Subcutaneous abdominal adipose tissue (tissue), 5 donors: ENCODE results near the gene HOXB3.

Experiments
- H3K27ac ChIP-seq: one replicate; pipeline ENCODE4 v1.7.0; 2013; ENCODE audit warnings: low read depth, mild to moderate bottlenecking, inconsistent platforms, low read length, moderate library complexity
- H3K27me3 ChIP-seq, 5 donors: one replicate each; pipeline ENCODE4 v1.7.0; 2013; ENCODE audit warnings: low read length in 5 of 5, inconsistent platforms in 1 of 5; ENCODE audit not compliant: control insufficient read depth in 5 of 5, insufficient read depth in 4 of 5
- H3K36me3 ChIP-seq, 5 donors: one replicate each; pipeline ENCODE4 v1.7.0; 2013; ENCODE audit warnings: low read length in 5 of 5; ENCODE audit not compliant: control insufficient read depth in 5 of 5, insufficient read depth in 5 of 5
- H3K4me1 ChIP-seq, 5 donors: one replicate each; pipeline ENCODE4 v1.7.0; 2013; ENCODE audit warnings: low read length in 5 of 5, mild to moderate bottlenecking in 3 of 5, moderate library complexity in 1 of 5; ENCODE audit not compliant: control insufficient read depth in 5 of 5, insufficient read depth in 5 of 5
- H3K4me3 ChIP-seq, 5 donors: one replicate each; pipeline ENCODE4 v1.7.0; 2013; ENCODE audit warnings: low read length in 5 of 5, low read depth in 1 of 5
- H3K9ac ChIP-seq, 5 donors: one replicate each; pipeline ENCODE4 v1.7.0; 2013; ENCODE audit warnings: low read length in 5 of 5, mild to moderate bottlenecking in 4 of 5, moderate library complexity in 3 of 5
- H3K9me3 ChIP-seq, 5 donors: one replicate each; pipeline ENCODE4 v1.7.0; 2013; ENCODE audit warnings: low read length in 5 of 5; ENCODE audit not compliant: control insufficient read depth in 5 of 5
- donor health status: healthy.
- donor health status: healthy.
- donor health status: healthy.
- donor health status: healthy.
- donor health status: healthy.

HOXB3 gene

DNA sequence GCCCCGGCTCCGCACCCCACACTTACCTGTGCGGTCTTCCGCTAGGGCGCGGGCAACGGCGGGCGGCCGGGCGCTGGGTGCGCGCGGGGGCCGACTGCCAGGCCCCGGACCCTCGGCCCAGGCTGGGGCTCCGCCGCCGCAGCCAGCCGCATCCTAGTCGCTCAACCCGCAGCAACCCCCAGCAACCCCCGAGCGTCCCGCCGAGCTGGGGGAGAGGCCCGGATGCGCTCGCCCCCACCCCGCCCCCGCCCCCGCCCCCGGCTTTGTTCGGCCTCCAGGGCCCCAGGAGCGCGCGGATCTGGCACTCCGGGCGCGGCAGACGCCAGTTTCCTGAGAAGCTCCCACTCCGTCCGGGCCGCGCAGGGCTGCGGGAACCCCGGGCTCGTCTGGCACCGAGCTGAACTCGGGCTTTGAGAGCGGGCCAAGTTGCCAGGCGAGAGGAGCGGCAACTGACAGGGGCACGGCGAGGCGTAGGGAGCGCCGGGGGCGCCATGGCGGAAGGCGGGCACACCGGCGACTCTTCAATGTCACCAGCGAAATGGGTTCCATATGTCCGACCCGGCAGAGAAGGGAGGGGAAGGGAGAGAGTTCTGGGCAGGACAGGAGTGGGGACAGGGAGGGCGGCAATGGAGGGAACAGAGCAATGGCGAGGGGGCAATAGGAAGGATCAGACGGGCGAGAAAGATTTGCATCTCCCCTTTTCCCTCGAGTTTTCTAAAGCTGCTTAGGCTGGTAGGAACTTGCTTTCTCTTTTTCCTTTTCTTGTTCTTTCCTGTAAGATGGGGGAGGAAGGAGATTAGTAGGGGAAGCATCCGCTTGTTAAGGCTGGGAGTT lies 25.6 kb downstream of the HOXB3 start:
- Histone ChIP-seq H3K9ac (peak overlapping the region; percentile 16 to 73 (median 71)), H3K4me3 (peak overlapping the region; percentile 60 to 75 (median 71)), H3K27ac (peak overlapping the region; percentile 72)

DNA sequence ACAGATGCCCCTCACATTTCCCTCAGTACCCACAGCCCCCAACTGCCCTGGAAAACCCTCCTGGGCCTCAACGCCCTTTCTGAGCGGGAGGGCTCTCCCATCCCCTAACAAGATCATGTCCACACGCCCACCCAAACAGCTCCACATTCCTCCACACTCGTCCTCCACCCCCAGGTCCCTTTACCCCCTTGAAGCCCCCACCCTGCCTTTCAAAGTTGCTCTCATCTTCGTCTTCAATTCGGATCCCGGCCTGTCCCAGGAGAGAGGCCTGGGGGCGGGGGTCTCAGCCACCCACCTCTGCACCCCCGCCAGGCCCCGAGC lies 26.2 kb downstream of the HOXB3 start:
- Histone ChIP-seq H3K36me3 (peaks cover 0 to 3% (median 0%) of the 10 kb centered on the region in 5 donors), H3K9me3 (no peaks in the 10 kb centered on the region), H3K4me1 (peaks cover 9 to 95% (median 77%) of the 10 kb centered on the region in 5 donors), H3K4me3 (peak overlapping the region in 4 of 5 donors; percentile 38 to 74 (median 43)), H3K9ac (peak overlapping the region in 2 of 5 donors; percentile 1 to 9), H3K27ac (peak overlapping the region; percentile 50), H3K27me3 (no peaks in the 10 kb centered on the region)

More for the DNA sequence above, 25.6 kb downstream of the HOXB3 start:
- Histone ChIP-seq H3K36me3 (peaks cover 0 to 1% (median 0%) of the 10 kb centered on the region in 5 donors), H3K27me3 (no peaks in the 10 kb centered on the region), H3K9me3 (no peaks in the 10 kb centered on the region), H3K4me1 (peaks cover 9 to 94% (median 77%) of the 10 kb centered on the region in 5 donors)

DNA sequence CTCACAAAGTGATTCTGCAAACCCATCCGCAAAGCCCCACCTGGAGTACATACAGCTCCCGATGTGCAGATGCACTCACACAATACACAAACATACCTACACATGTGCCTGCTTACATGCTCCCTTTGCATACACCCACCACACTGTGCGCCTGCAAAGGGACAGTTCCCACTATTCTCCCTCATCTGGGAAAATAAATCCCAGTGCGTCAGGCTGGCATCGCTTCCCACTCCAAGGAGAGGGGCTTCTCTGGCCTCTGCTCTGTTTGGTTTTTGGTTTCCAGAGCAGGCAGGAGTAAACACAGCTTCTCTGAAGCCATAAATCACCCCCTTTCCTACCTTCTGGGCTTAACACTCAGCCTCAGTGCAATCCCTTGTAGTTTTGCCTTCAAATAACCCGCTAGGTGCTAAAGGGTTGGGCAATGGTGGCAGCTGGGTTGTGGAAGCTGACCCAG lies 26.6 kb downstream of the HOXB3 start:
- no peaks in the 10 kb centered on the region for H3K9me3 ChIP-seq
- peaks cover 9 to 95% (median 77%) of the 10 kb centered on the region in 5 donors for H3K4me1 ChIP-seq
- H3K27me3 ChIP-seq, result no peaks in the 10 kb centered on the region
- peaks cover 0 to 3% (median 0%) of the 10 kb centered on the region in 5 donors for H3K36me3 ChIP-seq
- H3K27ac ChIP-seq, result peak overlapping the region; percentile 50
- peak overlapping the region in 4 of 5 donors; percentile 16 to 74 (median 43) for H3K4me3 ChIP-seq
- peak overlapping the region in 2 of 5 donors; percentile 1 to 9 for H3K9ac ChIP-seq

- Histone ChIP-seq H3K27ac (no peak overlapping the region), H3K27me3 (no peaks in the 10 kb centered on the region), H3K36me3 (peaks cover 0 to 3% (median 0%) of the 10 kb centered on the region in 5 donors), H3K4me3 (peak overlapping the region in 2 of 5 donors; percentile 12 to 74), H3K9me3 (no peaks in the 10 kb centered on the region), H3K9ac (peak overlapping the region in 1 of 5 donors; percentile 33), H3K4me1 (peaks cover 9 to 95% (median 76%) of the 10 kb centered on the region in 5 donors)
Observed at GRCh38 chr17:48562934-48563333, 27.1 kb downstream of the HOXB3 start.

DNA sequence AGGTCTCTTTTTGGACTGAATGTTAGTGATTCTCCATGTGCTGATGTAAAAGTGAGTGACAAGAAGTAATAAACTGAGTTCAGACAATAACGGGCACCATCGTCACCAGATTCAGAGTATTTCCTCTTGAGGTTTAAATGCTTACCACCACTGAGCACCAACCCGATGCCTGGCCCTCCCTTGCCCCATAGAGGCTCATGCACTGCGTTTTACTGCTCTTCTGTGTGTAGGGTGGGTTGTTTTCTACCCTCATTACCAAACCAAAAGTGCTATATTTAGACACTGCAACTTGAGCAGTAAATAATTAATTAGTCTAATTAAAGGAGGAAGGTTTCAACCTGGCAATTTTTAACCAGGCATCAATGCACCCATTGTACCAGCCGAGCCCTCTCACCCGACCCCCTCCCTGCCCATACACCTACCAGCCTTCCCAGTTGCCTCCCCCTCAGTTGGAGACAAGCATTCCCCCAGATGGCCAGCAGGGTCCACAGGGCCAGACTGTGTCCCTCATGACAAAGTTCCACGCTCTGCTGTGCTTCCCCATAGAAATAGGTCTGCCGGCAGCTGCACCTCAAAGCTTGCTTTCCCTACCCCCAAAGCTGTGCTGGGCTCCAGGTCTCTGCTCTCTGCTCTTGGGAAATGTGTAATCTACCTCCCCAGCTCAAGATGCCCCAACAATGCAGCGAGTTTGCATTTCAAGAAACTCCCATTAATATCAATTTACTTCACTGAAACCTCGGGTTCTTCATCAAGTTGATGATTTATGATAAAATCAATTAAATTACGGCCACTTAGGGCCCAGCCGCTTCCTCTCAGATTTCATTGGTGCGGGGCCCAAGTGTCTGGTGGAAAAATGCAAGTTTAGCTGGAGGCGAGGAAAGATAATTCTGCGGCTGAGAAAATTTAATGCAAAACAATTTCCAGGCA lies 27.9 kb downstream of the HOXB3 start:
- Histone ChIP-seq H3K27ac (no peak overlapping the region), H3K9ac (no peak overlapping the region), H3K4me1 (peaks cover 11 to 95% (median 76%) of the 10 kb centered on the region in 5 donors), H3K4me3 (no peak overlapping the region), H3K27me3 (no peaks in the 10 kb centered on the region), H3K9me3 (no peaks in the 10 kb centered on the region), H3K36me3 (peaks cover 0 to 3% (median 0%) of the 10 kb centered on the region in 5 donors)

DNA sequence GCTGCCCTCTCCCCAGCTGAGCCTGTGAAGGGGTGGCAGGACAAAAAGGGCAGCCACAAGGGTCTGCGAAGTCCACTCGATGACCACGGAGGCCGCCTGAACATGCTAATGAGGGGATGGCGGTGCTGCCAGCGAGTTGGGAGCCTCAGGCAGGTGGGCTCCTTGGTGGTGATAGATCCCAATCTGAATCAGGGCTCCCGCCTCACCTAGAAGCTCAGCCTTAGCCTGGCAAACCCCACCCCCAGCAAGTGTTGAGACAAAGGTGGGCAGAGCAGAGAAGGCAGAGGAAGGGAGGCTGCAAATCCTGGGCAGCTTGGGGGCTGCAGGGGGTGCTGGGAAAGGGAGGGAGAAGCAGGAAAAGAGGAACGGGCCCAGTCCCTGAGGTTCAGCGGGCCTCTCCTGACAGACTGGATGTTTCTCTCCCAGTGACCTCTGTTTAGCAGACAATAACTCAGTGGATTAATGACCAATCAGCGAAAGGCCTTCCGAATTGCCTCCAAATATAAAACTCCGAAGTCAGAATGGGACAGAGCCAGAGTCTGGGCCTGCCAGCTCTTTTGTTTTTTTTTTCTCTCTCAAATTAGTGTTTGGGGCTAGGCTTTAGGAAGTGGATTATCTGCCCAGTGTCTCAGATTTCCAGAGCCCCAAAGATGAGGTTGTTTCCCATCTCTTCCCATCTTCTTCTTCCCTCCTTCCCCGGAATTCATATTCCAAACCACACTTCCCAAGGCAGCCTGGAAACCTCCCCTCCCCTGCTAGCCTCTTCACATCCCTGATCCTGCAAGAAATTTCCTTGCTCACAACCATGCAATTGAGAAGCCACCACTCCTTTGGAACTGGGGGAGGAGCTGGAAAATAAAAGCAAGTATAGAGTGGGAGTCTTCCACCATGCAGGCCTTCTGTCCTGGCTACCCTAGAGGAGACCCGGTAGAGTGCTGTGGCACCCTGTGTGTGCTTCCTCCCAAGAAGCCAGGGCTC lies 29.9 kb downstream of the HOXB3 start:
- peak overlapping the region; percentile 81 for H3K27ac ChIP-seq
- no peaks in the 10 kb centered on the region for H3K27me3 ChIP-seq
- H3K4me1 ChIP-seq, result peaks cover 17 to 88% (median 76%) of the 10 kb centered on the region in 5 donors
- no peaks in the 10 kb centered on the region for H3K9me3 ChIP-seq
- peak overlapping the region in 4 of 5 donors; percentile 9 to 43 (median 39) for H3K9ac ChIP-seq
- H3K4me3 ChIP-seq, result no peak overlapping the region
- H3K36me3 ChIP-seq, result peaks cover 0 to 3% (median 0%) of the 10 kb centered on the region in 5 donors

- H3K9me3 ChIP-seq, result no peaks in the 10 kb centered on the region
- peaks cover 0 to 7% (median 0%) of the 10 kb centered on the region in 5 donors for H3K36me3 ChIP-seq
- peak overlapping the region; percentile 81 for H3K27ac ChIP-seq
- H3K9ac ChIP-seq, result peak overlapping the region in 4 of 5 donors; percentile 9 to 44 (median 39)
- H3K4me1 ChIP-seq, result peaks cover 15 to 87% (median 77%) of the 10 kb centered on the region in 5 donors
- no peaks in the 10 kb centered on the region for H3K27me3 ChIP-seq
- no peak overlapping the region for H3K4me3 ChIP-seq
Observed at GRCh38 chr17:48559122-48559839, 30.8 kb downstream of the HOXB3 start.

DNA sequence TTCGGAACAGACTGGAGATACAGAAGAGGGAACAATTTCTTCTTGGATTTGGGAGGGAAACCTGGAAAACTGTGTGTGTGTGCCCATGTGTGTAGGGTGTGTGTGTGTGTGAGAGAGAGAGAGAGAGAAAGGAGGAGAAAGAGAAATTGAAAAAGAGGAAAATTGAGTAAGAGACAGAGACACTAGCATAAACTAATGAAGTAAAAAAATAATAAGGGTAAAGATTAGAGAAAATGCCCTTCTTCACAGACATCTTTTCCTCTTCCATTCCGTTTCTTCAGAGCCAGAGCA lies 31.3 kb downstream of the HOXB3 start:
- Histone ChIP-seq H3K36me3 (peaks cover 0 to 8% (median 0%) of the 10 kb centered on the region in 5 donors), H3K4me1 (peaks cover 15 to 89% (median 79%) of the 10 kb centered on the region in 5 donors), H3K27ac (peak overlapping the region; percentile 81), H3K9me3 (no peaks in the 10 kb centered on the region), H3K9ac (peak overlapping the region in 3 of 5 donors; percentile 9 to 44 (median 35)), H3K4me3 (no peak overlapping the region), H3K27me3 (no peaks in the 10 kb centered on the region)
